Activated naive CD4-positive, alpha-beta T cell treated with anti-CD3 and anti-CD28 coated beads for 36 hours (primary cell): ENCODE results near the gene MYRF. TPM values are rescaled to one million over a fixed set of nuclear protein-coding genes. Genes with fewer than 3 reads are reported as not detected.

Experiments used
- CTCF ChIA-PET: fragments of 350-600 bp; sonication (Branson Sonifier 250); formaldehyde crosslinking; loops from one replicate; lab custom pipeline; 2021; ENCODE audit warnings: antibody characterized with exemption; lab: Charles Lee
- DNase-seq: peaks from one replicate; pipeline ENCODE4 v3.0.0-alpha.2; 2020
- H3K27ac Mint-ChIP-seq: one replicate; pipeline ENCODE4 v1.8.0; 2021; ENCODE audit warnings: mild to moderate bottlenecking, mixed read lengths
- H3K27me3 Mint-ChIP-seq: one replicate; pipeline ENCODE4 v1.8.0; 2021; ENCODE audit warnings: low read depth, mixed read lengths
- H3K36me3 Mint-ChIP-seq: one replicate; pipeline ENCODE4 v1.8.0; 2021; ENCODE audit warnings: low read depth, mixed read lengths
- H3K4me1 Mint-ChIP-seq: one replicate; pipeline ENCODE4 v1.8.0; 2021; ENCODE audit warnings: low read depth, mixed read lengths
- H3K4me3 Mint-ChIP-seq: one replicate; pipeline ENCODE4 v1.8.0; 2021; ENCODE audit warnings: mild to moderate bottlenecking, moderate library complexity, mixed read lengths
- H3K9me3 Mint-ChIP-seq: one replicate; pipeline ENCODE4 v1.8.0; 2021; ENCODE audit warnings: mixed read lengths
- intact Hi-C: fragments of 100-400 bp; cut with micrococcal nuclease; formaldehyde crosslinking; loops from one replicate; pipeline ENCODE4 v1.15.1; 2023
- total RNA-seq, 2 experiments: library from RNA; stranded (reverse); gene quantifications; one replicate each; pipeline ENCODE4 v1.2.3, GENCODE V29; 2021

MYRF gene
- total RNA-seq, 2 experiments from 2014 or later = 0.27 to 0.48 TPM

DNA sequence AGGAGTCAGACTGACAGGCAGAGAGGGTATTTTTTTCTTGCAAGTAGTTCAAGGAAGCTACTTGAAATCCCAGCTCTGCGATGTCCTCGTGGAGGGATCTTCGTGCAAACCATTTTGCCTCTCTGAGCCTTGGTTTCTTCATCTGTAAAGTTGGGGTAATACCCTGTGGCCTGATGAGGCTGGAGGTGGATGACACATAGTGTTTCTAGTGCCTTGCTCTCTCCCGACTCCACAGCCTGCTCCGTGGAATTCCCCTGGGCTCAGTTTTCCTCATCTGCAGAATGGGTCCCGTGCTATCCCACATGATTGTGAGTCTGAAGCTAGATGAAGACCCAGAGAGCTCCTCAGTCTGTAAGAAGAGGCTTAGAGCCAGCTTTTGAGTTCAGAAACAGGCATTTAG lies 39.6 kb upstream of the MYRF start:
- Mint-ChIP-seq H3K27ac (no peak overlapping the region), H3K27me3 (no peaks in the 10 kb centered on the region), H3K4me1 (no peaks in the 10 kb centered on the region), H3K36me3 (no peaks in the 10 kb centered on the region), H3K9me3 (no peaks in the 10 kb centered on the region), H3K4me3 (no peak overlapping the region)
- CTCF ChIA-PET = interaction anchor here (0.8 kb wide), 1 partner anchor 21 kb away, joined by 3 read pairs; no protein-coding TSS in a partner anchor
- no peak for DNase-seq
- intact Hi-C loops = no loop called here

DNA sequence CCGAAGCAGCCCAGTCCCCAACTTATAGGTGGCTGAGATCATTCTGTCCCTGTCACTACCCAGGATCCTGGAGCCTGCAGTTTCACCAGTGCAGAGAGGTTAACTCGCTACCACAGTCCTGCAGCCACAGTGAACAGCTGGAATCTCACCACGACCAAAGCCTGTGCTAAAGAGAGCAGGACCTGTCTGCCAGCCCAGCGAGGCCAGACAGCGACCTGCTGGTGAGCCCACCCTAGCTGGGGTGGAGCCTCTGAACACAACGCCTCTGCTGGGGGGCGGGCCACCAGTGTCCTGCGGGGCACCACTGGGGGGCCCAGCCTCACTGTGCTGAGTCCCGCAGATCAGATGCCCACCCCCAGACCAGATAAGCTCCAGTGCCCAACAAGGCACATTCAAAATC lies 39.0 kb upstream of the MYRF start:
- H3K27ac Mint-ChIP-seq = no peak overlapping the region
- CTCF ChIA-PET = interaction anchor here (0.8 kb wide), 1 partner anchor 20 kb away, joined by 3 read pairs; no protein-coding TSS in a partner anchor

DNA sequence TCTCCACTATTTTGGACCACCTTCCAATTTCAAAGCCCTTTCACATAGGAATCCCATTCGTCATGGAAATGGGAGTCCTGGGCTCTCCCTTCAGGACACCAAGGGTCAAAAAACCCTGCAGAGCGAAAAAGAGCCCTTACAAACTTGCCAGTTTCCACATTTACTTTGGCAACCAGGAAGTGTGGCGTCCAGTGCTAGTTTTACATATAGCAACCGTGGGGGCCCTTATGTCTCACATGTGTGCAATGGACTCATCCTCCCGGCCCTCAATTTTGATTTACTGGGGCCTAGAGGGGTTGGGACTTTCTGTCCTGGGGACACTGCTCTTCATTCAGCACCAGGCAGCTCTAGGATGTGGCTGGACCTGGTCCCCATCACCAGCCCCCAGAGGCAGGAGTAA lies 38.5 kb upstream of the MYRF start:
- intact Hi-C loops = no loop called here
- Mint-ChIP-seq H3K9me3 (no peaks in the 10 kb centered on the region), H3K27ac (no peak overlapping the region), H3K27me3 (no peaks in the 10 kb centered on the region), H3K4me3 (no peak overlapping the region), H3K36me3 (no peaks in the 10 kb centered on the region), H3K4me1 (no peaks in the 10 kb centered on the region)
- CTCF ChIA-PET = no interaction called here
- no peak for DNase-seq

More for the DNA sequence above, 39.0 kb upstream of the MYRF start:
- no peaks in the 10 kb centered on the region for H3K9me3 Mint-ChIP-seq
- H3K4me1 Mint-ChIP-seq = no peaks in the 10 kb centered on the region
- no peaks in the 10 kb centered on the region for H3K27me3 Mint-ChIP-seq
- no peaks in the 10 kb centered on the region for H3K36me3 Mint-ChIP-seq
- no peak for DNase-seq
- intact Hi-C loops = no loop called here
- H3K4me3 Mint-ChIP-seq = no peak overlapping the region

DNA sequence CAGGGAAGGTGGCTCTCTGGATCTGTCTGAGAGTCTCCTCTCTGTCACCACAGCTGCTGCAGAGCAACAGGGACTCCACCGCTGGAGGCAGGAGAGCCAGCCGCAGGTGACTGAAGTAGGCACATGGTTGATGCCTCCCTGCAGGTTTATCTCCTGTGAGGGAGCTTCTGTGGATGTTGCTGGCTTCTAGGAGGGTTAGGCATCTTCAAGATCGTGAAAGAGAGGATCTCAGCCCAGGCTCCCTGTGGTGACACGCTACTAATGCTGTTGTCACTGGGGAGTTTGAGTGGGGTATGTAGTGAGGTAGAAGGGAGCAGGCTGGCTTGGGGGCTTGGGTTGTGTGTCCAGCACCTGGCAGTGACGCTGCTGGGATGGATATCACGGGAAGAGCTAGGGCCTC lies 38.1 kb upstream of the MYRF start:
- CTCF ChIA-PET = no interaction called here
- Mint-ChIP-seq H3K4me1 (no peaks in the 10 kb centered on the region), H3K4me3 (no peak overlapping the region), H3K36me3 (no peaks in the 10 kb centered on the region), H3K9me3 (no peaks in the 10 kb centered on the region), H3K27ac (no peak overlapping the region), H3K27me3 (no peaks in the 10 kb centered on the region)
- intact Hi-C loops = no loop called here
- no peak for DNase-seq

DNA sequence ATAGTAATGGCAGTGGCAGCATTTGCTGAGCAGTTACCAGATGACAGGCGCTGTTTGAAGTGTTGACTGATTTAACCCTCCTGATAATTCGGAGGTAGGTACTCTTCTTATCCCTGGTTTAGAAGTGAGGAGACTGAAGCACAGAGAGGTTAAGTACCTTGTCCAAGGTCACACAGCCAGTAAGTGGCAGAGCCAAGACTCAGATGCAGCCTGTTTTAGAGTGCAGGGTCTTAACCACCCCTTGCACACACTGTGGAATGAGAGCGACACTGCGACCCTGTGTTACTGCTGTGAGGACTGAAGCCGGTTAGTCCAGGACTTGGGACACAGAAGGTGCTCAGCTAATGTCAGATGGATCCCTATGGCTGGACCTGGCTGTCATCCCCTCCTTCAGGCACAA lies 37.5 kb upstream of the MYRF start:
- Mint-ChIP-seq H3K27me3 (no peaks in the 10 kb centered on the region), H3K9me3 (no peaks in the 10 kb centered on the region), H3K36me3 (no peaks in the 10 kb centered on the region), H3K4me3 (no peak overlapping the region), H3K27ac (no peak overlapping the region), H3K4me1 (no peaks in the 10 kb centered on the region)
- intact Hi-C loops = no loop called here
- DNase-seq = no peak
- CTCF ChIA-PET = interaction anchor here (0.6 to 1.6 kb wide), 2 partner anchors 18 to 957 kb away, joined by 7 to 8 read pairs; no protein-coding TSS in a partner anchor

DNA sequence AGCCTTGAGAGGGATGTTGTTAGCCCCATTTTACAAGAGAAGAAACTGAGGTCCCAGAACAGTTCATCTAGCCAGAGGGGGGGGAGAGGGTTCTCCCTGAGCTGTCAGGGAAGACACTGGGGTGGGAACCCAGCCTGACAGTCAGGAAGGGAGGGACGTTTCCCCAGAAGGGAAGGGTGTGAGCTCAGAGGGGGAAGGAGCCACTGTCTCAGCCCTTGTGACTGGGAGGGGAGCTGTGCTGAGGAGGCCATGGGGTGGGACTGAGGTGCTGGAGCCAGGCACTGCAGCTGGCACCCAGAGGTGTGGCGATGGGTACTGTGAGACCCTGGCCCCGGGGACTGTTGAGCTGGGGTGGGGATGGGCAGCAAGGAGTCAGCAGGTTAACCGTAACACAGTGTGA lies 36.6 kb upstream of the MYRF start:
- CTCF ChIA-PET = interaction anchor here (1.6 kb wide), 1 partner anchor 17 kb away, joined by 7 read pairs; no protein-coding TSS in a partner anchor
- no peaks in the 10 kb centered on the region for H3K27me3 Mint-ChIP-seq
- no peak overlapping the region for H3K4me3 Mint-ChIP-seq
- H3K36me3 Mint-ChIP-seq = no peaks in the 10 kb centered on the region
- intact Hi-C loops = no loop called here
- DNase-seq = no peak
- no peaks in the 10 kb centered on the region for H3K4me1 Mint-ChIP-seq
- H3K9me3 Mint-ChIP-seq = no peaks in the 10 kb centered on the region
- no peak overlapping the region for H3K27ac Mint-ChIP-seq

DNA sequence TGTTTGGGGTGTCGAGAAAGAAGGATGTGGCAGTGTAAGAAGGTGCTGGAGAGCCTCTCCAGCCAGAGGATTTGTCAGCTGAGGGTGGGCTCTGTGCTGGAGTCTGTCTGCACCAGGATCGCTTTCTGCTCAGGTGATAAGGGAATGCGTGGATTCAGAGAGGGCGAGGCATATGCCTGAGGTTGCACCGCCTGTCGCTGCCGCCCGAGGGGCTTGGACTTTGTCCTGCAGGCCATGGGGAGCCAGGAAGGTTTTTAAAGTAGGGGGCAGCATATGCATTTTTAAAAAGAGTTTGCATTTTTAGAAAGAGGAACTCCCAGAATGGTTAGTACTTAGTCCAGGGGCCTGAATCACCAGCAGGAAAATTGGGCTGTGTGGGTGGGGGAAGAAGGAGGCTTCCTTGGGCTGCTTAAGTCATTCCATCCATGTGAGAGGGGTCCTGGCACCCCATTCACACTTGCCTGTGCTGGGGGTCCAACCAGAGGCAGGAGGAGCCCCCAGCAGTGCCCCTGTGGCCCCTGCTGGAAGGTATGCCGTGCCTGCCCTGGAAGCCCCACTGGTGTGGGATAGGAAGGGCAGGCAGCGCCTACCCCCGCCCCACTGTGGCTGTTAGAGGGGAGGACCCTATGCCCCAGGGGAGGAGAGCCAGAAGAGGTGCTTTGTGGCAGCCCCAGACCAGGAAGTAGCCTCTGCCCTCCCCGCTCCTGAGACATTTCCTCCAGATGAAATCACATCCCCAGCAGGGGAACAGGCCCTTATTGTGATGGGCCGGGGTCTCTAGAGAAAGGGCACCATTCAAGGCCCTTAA lies 35.8 kb upstream of the MYRF start:
- CTCF ChIA-PET = interaction anchor here (1.6 kb wide), 1 partner anchor 16 kb away, joined by 7 read pairs; no protein-coding TSS in a partner anchor
- no peaks in the 10 kb centered on the region for H3K4me1 Mint-ChIP-seq

DNA sequence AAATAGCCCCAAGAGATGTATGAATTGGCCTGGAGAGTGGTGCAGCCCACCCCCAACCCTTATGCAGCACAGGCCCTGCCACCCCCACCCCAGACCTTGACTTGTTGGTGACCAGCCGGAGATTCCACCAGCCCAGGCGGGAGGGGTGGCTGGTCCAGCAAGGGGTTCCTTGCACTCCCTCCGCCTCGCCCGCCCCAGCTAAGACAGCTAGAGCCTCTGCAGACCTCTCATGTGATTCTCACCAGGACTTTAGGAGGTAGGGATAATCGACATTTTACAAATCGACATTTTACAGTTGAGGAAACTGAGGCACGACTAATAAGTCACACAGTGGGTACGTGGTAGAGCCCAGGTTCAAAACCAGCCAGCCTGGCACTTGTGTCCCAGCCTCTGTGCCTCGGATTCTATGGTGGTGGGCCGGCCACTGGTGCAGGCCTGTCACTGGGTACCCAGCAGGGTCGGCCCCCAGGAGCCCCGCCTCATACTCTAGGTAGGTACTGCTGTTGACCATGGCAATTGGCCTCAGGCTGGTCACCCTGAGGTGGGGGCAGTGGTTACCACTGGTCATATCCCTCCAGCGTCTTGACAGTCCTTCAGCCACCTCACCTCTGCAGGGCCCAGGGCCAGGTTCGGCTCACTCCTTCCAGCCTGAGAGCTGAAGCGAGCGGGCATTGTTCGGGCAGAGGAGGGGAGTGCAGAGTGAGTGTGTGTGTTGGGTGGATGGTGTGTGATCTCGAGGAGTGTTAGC lies 35.0 kb upstream of the MYRF start:
- Mint-ChIP-seq H3K4me1 (no peaks in the 10 kb centered on the region), H3K36me3 (no peaks in the 10 kb centered on the region), H3K27ac (no peak overlapping the region), H3K4me3 (no peak overlapping the region), H3K9me3 (no peaks in the 10 kb centered on the region), H3K27me3 (no peaks in the 10 kb centered on the region)
- DNase-seq = no peak
- CTCF ChIA-PET = no interaction called here
- intact Hi-C loops = no loop called here

More for the DNA sequence above, 35.8 kb upstream of the MYRF start:
- DNase-seq = no peak
- Mint-ChIP-seq H3K36me3 (no peaks in the 10 kb centered on the region), H3K27ac (no peak overlapping the region), H3K9me3 (no peaks in the 10 kb centered on the region), H3K27me3 (no peaks in the 10 kb centered on the region), H3K4me3 (no peak overlapping the region)
- intact Hi-C loops = no loop called here

DNA sequence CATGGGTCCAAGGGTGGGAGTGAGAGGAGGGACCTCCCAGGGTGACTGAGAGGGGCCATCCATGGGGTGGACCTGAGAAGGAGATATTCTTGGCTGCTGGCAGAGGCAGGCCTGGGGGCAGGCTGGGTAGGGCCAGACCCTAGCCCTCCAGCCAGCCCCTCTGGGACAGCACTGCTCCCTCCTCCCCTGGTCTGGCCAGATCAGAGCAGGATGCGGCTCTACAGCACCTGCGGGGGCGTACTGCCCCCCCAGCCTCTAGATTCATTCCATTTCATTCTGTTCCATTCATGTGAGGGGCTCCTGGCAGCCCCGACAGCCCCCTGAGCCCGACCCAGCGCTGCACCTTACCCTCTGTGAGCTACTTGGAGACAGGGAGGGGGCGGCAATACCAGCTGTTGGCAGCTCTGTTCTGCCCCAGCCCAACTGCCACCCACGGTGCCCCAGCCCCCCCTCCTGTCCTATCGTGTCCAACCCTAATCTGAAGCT lies 34.3 kb upstream of the MYRF start:
- no peaks in the 10 kb centered on the region for H3K4me1 Mint-ChIP-seq
- no peaks in the 10 kb centered on the region for H3K36me3 Mint-ChIP-seq
- DNase-seq = no peak
- H3K27ac Mint-ChIP-seq = no peak overlapping the region
- H3K9me3 Mint-ChIP-seq = no peaks in the 10 kb centered on the region
- H3K4me3 Mint-ChIP-seq = no peak overlapping the region
- H3K27me3 Mint-ChIP-seq = no peaks in the 10 kb centered on the region
- CTCF ChIA-PET = no interaction called here
- intact Hi-C loops = no loop called here

DNA sequence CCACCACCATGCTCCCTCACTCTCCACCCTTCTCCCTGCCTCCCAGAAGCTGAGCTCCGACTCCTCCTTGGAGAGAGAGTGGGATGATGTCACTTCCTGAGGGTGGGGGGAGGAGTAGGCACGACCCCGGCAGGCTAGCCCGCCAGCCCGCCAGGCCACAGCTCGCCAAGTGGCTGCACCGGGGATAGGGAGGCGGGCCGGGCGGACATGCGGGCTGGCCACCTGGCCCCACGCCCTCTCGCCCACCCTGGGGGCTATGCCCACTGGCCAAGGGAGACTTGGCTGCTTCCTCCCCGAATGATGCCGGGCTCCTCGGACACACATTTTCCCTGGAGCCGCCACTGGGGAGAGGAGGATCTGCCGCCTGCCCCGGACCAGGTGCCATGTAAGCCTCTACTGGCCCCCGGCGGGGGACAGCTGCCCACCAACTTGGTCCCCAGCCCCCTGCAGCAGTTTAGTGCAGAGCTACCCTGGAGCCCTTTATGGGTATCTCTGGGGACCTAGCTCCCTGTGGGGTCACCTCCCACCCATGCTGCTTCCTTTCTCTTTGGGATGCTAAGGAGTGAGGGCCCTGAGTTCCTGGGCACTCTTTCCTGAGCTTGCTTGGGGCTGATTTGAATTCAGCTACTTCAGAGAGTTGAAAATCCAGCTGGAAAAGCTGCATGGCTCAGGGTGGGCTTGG lies 33.7 kb upstream of the MYRF start:
- H3K27ac Mint-ChIP-seq = no peak overlapping the region
- CTCF ChIA-PET = no interaction called here
- intact Hi-C loops = no loop called here

DNA sequence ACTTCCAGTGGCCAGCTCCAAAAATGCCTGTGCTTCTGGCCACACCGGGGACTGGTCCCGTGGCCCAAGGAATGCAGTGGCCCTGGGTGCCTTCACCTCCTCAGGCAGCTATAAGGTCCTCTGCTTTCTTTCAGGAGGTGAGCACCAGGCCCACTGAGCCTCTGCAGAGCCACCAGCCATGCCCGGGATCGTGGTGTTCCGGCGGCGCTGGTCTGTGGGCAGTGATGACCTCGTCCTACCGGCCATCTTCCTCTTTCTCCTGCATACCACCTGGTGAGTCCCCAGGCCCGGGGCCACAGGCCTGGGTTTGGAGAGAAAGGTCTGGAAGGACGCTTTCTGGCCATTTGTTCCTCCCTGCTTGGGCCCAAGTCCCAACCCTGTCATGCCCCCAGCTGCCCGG lies 32.5 kb upstream of the MYRF start:
- no peak overlapping the region for H3K27ac Mint-ChIP-seq
- no peak overlapping the region for H3K4me3 Mint-ChIP-seq
- no peak for DNase-seq
- no peaks in the 10 kb centered on the region for H3K9me3 Mint-ChIP-seq
- no peaks in the 10 kb centered on the region for H3K27me3 Mint-ChIP-seq
- CTCF ChIA-PET = interaction anchor here (0.7 to 1.2 kb wide), 2 partner anchors 13 to 14 kb away, joined by 3 to 4 read pairs; no protein-coding TSS in a partner anchor
- intact Hi-C loops = no loop called here
- no peaks in the 10 kb centered on the region for H3K36me3 Mint-ChIP-seq
- no peaks in the 10 kb centered on the region for H3K4me1 Mint-ChIP-seq

More for the DNA sequence above, 33.7 kb upstream of the MYRF start:
- no peak for DNase-seq
- no peaks in the 10 kb centered on the region for H3K9me3 Mint-ChIP-seq
- H3K36me3 Mint-ChIP-seq = no peaks in the 10 kb centered on the region
- no peak overlapping the region for H3K4me3 Mint-ChIP-seq
- H3K27me3 Mint-ChIP-seq = no peaks in the 10 kb centered on the region
- H3K4me1 Mint-ChIP-seq = no peaks in the 10 kb centered on the region

DNA sequence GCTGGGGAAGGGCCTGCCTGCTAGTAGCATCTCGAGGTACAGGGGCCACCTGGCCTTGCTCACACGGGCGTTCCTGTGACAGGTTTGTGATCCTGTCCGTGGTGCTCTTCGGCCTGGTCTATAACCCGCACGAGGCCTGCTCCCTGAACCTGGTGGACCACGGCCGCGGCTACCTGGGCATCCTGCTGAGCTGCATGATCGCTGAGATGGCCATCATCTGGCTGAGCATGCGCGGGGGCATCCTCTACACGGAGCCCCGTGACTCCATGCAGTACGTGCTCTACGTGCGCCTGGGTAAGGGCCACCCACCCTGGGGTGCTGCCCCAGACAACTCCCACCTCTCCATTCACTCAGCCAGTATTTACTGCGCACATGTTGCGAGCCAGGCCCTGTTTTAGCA lies 31.8 kb upstream of the MYRF start:
- no peak overlapping the region for H3K27ac Mint-ChIP-seq
- no peaks in the 10 kb centered on the region for H3K9me3 Mint-ChIP-seq
- CTCF ChIA-PET = interaction anchor here (1.2 kb wide), 1 partner anchor 14 kb away, joined by 4 read pairs; no protein-coding TSS in a partner anchor
- intact Hi-C loops = no loop called here
- no peaks in the 10 kb centered on the region for H3K4me1 Mint-ChIP-seq
- H3K27me3 Mint-ChIP-seq = no peaks in the 10 kb centered on the region
- H3K36me3 Mint-ChIP-seq = no peaks in the 10 kb centered on the region
- H3K4me3 Mint-ChIP-seq = no peak overlapping the region
- DNase-seq = no peak
